Stimulated activated CD4-positive, alpha-beta T cell treated with anti-CD3 and anti-CD28 coated beads, Interleukin-12 subunit alpha, Interleukin-12 subunit beta, amount 100 ng/mL, for 4 hours (primary cell): ENCODE measurements around the gene TM4SF5.
A peak's percentile ranks its signal among the peaks of the same experiment; 100 is the strongest.

Source experiments
- DNase-seq: peaks from one replicate; pipeline ENCODE4 v3.0.0-alpha.2; 2020

Gene TM4SF5

GRCh38 chr17:4748686-4749085, 23.0 kb upstream of the TM4SF5 start:
- no peak for DNase-seq

DNA sequence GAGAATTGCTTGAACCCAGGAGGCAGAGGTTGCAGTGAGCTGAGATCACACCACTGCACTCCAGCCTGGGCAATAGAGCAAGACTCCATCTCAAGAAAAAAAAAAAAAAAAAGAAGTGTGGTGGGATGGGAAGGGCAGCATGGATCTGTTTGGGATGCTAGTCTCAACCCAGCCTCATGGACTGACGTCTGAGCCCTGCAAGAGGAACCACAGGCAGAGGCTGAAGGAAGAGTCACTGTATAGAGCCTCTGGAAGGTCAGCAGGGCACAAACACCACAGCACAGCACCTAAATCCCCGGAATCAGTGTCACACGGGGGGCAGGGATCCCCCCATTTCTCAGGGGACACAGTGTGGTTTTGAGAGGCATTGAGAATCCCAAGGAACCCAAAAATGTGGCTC, 21.1 kb upstream of the TM4SF5 start:
- DNase-seq: no peak

- no peak for DNase-seq
Measured at GRCh38 chr17:4751932-4752331, 19.8 kb upstream of the TM4SF5 start.

- DNase-seq: no peak
Measured at GRCh38 chr17:4753392-4753791, 18.3 kb upstream of the TM4SF5 start.

DNA sequence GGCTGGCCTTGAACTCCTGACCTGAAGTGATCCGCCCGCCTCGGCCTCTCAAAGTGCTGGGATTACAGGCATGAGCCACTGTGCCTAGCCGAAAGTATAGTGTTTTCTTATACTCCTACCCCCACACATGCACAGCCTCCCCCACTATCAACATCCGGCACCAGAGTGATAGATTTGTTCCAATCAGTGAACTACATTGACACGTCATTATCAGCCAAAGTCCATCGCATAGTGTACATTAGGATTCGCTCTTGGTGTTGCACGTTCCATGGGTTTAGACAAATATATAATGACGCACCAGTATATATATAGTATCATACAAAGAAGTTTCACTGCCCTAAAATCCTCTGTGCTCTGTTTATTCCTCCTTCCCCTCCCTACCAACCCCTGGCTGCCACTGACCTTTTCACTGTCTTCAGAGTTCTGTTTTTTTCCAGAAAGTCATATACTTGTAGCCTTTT, 11.9 kb upstream of the TM4SF5 start:
- no peak for DNase-seq

GRCh38 chr17:4764595-4764994, 7.1 kb upstream of the TM4SF5 start:
- DNase-seq: no peak

GRCh38 chr17:4766201-4766600, 5.5 kb upstream of the TM4SF5 start:
- no peak for DNase-seq

- DNase-seq: no peak
Measured at GRCh38 chr17:4766723-4767122, 5.0 kb upstream of the TM4SF5 start.

DNA sequence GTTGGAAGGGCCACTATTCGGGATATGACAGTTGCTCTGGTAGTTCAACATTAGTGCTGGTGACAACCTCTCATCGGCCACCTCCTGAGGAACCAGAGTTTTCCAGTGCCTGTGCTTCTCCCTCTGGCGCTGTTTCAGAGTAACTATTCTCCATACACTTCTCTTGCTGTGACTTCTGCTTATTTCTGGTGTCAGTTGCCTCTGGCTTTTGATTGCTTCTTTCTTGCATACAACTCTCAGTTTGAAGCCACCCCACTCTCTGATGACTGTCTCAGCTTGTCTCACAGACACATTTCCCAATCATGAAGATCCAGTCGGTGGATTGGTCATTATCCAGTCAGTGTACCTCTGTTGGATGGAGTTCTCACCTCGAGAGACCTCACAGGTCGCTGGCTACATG, 3.4 kb upstream of the TM4SF5 start:
- DNase-seq: no peak

DNA sequence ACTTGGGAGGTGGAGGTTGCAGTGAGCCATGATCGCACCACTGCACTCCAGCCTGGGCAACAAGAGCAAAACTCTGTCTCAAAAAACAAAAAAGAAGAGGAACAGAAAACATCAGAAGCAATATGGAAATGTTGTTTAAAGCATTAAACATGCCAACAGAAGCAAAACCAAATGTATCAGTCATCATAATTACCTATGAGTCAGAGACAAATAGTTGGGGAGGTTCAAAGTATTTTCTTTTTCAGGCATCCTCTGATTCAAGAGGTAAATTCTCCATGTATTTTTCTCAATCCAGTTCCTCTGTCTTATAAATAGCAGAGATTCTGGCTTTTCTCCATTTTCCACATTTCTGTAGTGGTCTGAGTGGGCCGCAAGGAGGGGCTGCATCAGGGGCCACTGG, 2.1 kb upstream of the TM4SF5 start:
- no peak for DNase-seq

- DNase-seq: no peak
Measured at GRCh38 chr17:4772235-4772613, 538 bp downstream of the TM4SF5 start.

DNA sequence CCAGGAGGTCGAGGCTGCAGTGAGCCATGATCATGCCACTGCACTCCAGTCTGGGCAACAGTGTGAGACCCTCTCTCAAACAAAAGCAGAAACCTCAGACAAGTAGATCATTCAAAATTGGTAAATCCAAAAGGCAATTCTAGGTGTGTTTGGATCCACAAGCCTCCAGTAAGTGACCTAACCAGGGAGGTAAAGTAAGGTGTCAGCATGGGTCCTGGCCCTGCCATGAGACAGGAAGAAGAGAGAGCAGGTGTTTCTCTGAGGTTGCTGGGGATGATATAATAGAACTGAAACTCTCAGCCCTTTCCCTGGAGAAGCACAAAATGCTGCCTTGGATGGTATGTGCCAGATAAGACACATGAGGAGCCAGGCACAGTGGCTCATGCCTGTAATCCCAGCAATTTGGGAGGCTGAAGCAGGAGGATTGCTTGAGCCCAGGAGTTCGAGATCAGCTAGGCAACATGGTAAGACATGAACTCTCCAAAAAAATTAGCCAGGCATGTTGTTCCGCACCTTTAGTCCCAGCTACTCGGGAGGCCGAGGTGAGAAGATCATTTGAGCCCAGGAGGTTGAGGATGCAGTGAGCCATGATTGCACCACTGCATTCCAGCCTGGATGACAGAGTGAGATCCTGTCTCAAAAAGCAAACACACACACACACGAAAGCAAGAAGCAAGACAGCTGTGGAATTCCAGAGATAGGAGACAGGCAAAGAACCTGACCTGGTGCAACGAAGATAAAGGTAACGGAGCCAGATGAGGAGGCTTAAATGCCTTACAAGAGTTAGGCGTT, 6.5 kb downstream of the TM4SF5 start:
- no peak for DNase-seq

- no peak for DNase-seq
Measured at GRCh38 chr17:4780325-4780955, 8.8 kb downstream of the TM4SF5 start.

DNA sequence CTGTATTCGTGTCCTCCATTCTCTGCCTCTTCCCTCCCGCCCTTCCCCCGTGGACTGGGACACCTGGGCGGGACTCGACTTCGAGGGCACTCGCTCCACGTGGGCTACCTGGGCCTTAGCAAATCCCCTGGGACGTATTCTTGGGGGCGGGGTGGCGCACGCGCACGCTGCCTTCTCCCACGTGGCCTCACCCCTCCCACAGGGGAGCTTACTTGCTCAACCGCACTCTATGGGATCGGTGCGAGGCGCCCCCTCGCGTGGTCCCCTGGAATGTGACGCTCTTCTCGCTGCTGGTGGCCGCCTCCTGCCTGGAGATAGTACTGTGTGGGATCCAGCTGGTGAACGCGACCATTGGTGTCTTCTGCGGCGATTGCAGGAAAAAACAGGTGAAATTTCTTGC, 11.0 kb downstream of the TM4SF5 start:
- DNase-seq: no peak

DNA sequence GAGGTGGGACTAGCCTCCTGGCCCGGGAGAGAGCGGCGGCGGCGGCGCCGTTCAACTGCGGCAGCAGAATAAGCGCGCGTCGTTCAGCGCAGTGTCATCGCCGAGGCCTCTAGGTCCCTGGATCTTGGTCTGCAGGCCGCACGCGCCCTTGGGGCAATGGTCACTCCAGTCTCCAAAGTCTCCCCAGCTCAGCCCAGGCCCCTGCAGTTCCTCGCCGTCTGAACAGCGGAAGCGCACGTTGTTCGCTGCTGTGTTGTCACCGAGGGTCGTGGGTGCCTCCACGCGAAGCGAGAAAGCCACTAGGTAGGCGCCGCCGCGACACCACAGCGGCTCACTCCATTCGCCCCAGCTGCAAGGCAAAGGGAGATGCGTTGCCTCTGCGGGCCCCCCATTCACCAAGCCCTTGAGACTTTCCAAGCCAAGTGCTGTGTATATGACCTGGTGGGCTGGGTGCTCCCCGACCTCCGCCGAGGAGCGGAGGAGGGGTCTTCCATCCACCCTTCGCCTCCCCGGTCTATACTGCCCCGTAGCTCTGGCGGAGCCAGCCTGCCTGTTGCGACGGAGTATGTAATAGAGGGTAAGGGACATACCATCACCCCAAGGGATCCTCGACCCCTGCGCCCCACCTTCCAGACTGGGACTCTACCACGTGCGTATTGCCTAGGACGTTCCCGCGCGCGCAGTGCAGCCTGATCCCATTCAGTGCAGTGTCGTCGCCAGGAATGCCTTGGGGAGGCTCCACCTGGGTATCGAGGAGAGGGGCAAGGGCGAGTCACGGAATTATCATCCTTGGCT, 13.8 kb downstream of the TM4SF5 start:
- no peak for DNase-seq

- no peak for DNase-seq
Measured at GRCh38 chr17:4786106-4786511, 14.4 kb downstream of the TM4SF5 start, which contains the start of gene VMO1. TSS of gene VMO1 (minus strand) at chr17:4786364. CDS start at chr17:4786352, 12 bp downstream.

DNA sequence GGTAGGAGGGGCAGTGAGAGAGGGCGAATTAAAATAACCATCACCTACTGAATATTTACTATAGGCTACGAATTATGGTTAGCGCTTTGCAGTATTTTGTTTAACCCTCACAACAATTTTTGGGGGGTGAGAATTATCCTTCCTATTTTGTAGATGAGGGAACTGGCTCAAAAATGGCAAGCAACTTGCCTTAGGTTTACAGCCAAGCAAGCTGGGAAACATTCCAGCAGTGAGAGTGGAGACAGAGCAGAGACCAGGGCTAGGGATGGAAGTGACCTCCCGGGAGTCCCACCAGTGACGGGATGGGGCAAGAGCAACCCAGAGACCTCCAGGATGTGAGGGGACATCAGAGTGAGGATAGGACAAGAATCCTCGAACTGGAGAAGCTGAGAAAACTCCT, 14.8 kb downstream of the TM4SF5 start:
- DNase-seq: no peak

DNA sequence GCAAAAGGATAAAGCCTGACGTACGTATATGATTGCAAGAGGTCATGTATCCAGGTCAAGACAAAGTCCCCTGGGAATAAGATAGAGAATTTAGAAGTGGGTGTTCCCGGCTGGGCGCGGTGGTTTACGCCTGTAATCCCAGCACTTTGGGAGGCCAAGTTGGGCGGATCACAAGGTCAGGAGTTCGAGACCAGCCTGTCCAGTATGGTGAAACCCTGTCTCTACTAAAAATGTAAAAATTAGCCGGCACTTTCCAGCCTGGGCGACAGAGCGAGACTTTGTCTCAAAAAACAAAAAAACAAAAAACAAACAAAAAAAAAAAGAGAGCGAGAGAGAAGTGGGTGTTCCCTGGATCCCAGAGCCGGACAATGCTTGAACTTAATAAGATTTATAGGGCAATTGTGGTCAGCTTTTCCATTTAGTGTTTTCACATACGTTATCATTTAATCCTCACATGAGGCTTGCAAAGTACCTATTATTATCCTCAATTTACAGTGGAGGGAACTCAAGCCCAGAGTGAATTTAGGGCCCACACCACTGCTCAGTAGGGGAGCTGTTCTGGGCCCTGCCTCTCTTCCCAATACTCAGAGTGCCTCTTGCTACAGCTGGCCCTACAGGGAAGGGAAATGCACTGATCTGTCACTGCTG, 16.6 kb downstream of the TM4SF5 start:
- no peak for DNase-seq

DNA sequence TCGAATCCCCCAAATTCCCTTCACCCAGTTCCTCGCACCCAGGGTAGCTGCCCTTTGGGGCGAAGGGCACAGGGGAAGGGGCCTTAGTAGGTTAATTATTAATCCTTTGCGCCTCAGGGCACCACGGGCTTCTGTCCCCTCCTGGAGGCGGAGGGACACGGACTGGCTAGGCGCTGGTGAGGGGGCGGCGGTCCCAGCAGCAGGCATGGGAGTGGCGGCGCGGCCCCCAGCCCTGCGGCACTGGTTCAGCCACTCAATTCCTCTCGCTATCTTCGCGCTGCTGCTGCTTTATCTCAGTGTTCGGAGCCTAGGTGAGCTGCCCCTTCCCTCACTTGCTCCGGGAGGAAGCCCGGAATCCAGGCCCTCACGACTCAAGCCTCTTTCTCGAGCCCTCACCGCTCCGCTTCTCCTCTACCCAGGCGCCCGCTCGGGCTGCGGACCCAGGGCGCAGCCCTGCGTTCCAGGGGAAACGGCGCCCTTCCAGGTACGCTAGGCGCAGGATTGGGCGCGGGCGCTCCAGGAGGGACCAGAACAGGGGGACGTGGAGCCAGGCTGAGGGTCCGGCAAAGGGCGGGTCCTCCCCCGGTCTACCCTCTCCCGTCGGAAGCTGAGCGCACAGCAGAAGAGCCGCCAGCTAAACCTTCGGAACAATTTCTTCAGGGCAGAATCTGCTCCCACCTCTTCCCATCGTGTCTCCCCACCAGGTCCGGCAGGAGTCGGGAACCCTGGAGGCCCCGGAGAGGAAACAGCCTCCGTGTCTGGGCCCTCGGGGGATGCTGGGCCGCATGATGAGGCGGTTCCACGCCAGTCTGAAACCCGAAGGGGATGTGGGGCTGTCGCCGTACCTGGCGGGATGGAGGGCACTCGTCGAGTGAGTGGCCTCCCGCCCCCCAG, 17.4 kb downstream of the TM4SF5 start, which contains the start of gene GLTPD2:
Gene GLTPD2, plus strand, starts transcription at position 158 of the 894 bp plus-strand sequence. Its CDS starts 48 bp downstream, at position 206.
- no peak for DNase-seq

DNA sequence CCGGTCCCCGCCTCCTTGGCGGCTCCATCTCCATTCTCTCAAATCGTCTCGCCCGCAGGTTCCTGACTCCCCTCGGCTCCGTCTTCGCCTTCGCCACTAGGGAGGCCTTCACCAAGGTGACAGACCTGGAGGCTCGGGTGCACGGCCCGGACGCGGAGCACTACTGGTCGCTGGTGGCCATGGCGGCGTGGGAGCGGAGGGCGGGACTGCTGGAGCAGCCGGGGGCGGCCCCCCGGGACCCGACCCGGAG, 17.9 kb downstream of the TM4SF5 start:
- DNase-seq: no peak

DNA sequence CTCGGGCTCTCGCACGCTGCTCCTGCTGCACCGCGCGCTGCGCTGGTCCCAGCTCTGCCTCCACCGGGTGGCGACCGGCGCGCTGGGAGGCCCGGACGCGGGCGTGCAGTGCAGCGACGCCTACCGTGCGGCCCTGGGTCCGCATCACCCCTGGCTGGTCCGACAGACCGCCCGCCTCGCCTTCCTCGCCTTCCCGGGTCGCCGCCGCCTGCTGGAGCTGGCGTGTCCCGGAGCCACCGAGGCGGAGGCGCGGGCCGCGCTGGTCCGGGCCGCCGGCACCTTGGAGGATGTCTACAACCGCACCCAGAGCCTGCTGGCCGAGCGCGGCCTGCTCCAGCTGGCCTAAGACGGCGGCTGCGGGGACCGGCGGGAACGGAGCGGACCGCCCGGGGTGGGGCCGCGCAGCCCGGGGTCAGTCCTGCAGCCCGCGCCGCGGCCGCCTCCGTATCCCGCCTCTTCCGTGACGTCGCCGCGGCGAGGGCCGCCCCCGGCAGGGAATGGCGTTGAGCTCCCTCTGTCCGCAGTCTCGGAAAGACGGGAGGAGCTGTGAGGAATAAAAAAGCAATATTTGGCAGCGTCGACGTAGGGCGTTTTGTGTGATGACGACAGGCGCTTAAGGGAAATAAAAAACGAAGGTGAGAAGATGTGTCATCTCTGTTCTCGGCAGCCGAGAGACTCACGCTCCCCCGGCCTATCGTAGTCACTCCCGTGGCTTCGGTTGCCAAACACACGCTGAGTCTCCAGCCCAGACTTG, 18.4 kb downstream of the TM4SF5 start:
- peak; percentile 75 for DNase-seq

GRCh38 chr17:4790705-4791088, 19.0 kb downstream of the TM4SF5 start:
- no peak for DNase-seq
